NCI-H2196 treated with DMSO at 0.1 percent for 48 hours (cell line): ENCODE measurements around the gene POU2F3.

ENCODE experiments used
- DNase-seq: peaks from one replicate; lab custom pipeline; 2025; ENCODE audit not compliant: unreplicated experiment; lab: John Stamatoyannopoulos, UW

Gene POU2F3

GRCh38 chr11:120281143-120281795, 41.3 kb downstream of the POU2F3 start:
- DNase-seq = no peak

GRCh38 chr11:120283124-120283523, 43.2 kb downstream of the POU2F3 start:
- no peak for DNase-seq

- no peak for DNase-seq
Measured at GRCh38 chr11:120284272-120284671, 44.3 kb downstream of the POU2F3 start.

GRCh38 chr11:120285256-120285655, 45.3 kb downstream of the POU2F3 start:
- DNase-seq = no peak

- DNase-seq = no peak
Measured at GRCh38 chr11:120288021-120288420, 48.1 kb downstream of the POU2F3 start.

- DNase-seq = no peak
Measured at GRCh38 chr11:120289426-120289825, 49.5 kb downstream of the POU2F3 start.

GRCh38 chr11:120290956-120291355, 51.0 kb downstream of the POU2F3 start:
- no peak for DNase-seq

- no peak for DNase-seq
Measured at GRCh38 chr11:120293038-120293800, 53.3 kb downstream of the POU2F3 start.

GRCh38 chr11:120294096-120294495, 54.2 kb downstream of the POU2F3 start:
- DNase-seq = no peak

- DNase-seq = no peak
Measured at GRCh38 chr11:120295099-120295498, 55.2 kb downstream of the POU2F3 start.

GRCh38 chr11:120296554-120296953, 56.6 kb downstream of the POU2F3 start:
- DNase-seq = no peak

GRCh38 chr11:120298461-120298860, 58.5 kb downstream of the POU2F3 start:
- no peak for DNase-seq

GRCh38 chr11:120302001-120302805, 62.3 kb downstream of the POU2F3 start:
- no peak for DNase-seq

- peak; percentile 40 for DNase-seq
Measured at GRCh38 chr11:120303004-120303637, 63.2 kb downstream of the POU2F3 start.

GRCh38 chr11:120304526-120304925, 64.6 kb downstream of the POU2F3 start:
- DNase-seq = no peak

GRCh38 chr11:120305286-120305685, 65.3 kb downstream of the POU2F3 start:
- no peak for DNase-seq

- DNase-seq = no peak
Measured at GRCh38 chr11:120306519-120307242, 66.7 kb downstream of the POU2F3 start.

- DNase-seq = no peak
Measured at GRCh38 chr11:120307476-120307875, 67.5 kb downstream of the POU2F3 start.

GRCh38 chr11:120308081-120308480, 68.1 kb downstream of the POU2F3 start:
- no peak for DNase-seq

- no peak for DNase-seq
Measured at GRCh38 chr11:120310870-120311269, 70.9 kb downstream of the POU2F3 start.

GRCh38 chr11:120314861-120315260, 74.9 kb downstream of the POU2F3 start:
- DNase-seq = no peak
